Ishikawa (cell line): Measurements from ENCODE around the gene TRIM15.

Experiments used
- CEBPB ChIP-seq: IDR thresholded peaks from 2 replicates; pipeline ENCODE4 v1.6.1; 2012
- CREB1 ChIP-seq: IDR thresholded peaks from 2 replicates; pipeline ENCODE4 v1.6.1; 2012; ENCODE audit warnings: low read depth
- EGR1 ChIP-seq: IDR thresholded peaks from 2 replicates; pipeline ENCODE4 v1.6.1; 2012
- EP300 ChIP-seq: IDR thresholded peaks from 2 replicates; pipeline ENCODE4 v1.6.1; 2012; ENCODE audit warnings: borderline replicate concordance
- FOXM1 ChIP-seq: IDR thresholded peaks from 2 replicates; pipeline ENCODE4 v1.6.1; 2012; ENCODE audit warnings: low read depth, borderline replicate concordance
- MAX ChIP-seq: IDR thresholded peaks from 2 replicates; pipeline ENCODE4 v1.6.1; 2012
- NFIC ChIP-seq: IDR thresholded peaks from 2 replicates; pipeline ENCODE4 v1.6.1; 2012
- RAD21 ChIP-seq: IDR thresholded peaks from 2 replicates; pipeline ENCODE4 v1.6.1; 2012; ENCODE audit warnings: low read depth
- REST ChIP-seq: IDR thresholded peaks from 2 replicates; pipeline ENCODE4 v1.6.1; 2012; ENCODE audit warnings: low read depth, mild to moderate bottlenecking
- TAF1 ChIP-seq: IDR thresholded peaks from 2 replicates; pipeline ENCODE4 v1.6.1; 2012; ENCODE audit warnings: low read depth, mild to moderate bottlenecking
- TCF12 ChIP-seq: IDR thresholded peaks from 2 replicates; pipeline ENCODE4 v1.6.1; 2012; ENCODE audit warnings: low read depth
- TEAD4 ChIP-seq: IDR thresholded peaks from 2 replicates; pipeline ENCODE4 v1.6.1; 2012
- USF1 ChIP-seq: IDR thresholded peaks from 2 replicates; pipeline ENCODE4 v1.6.1; 2012
- YY1 ChIP-seq: IDR thresholded peaks from 2 replicates; pipeline ENCODE4 v1.6.1; 2012; ENCODE audit warnings: low read depth
- ZBTB7A ChIP-seq: IDR thresholded peaks from 2 replicates; pipeline ENCODE4 v1.6.1; 2012; ENCODE audit warnings: low read depth

TRIM15 gene

GRCh38 chr6:30164714-30165113 lies 1.4 kb downstream of the TRIM15 start:
- TF ChIP-seq TCF12 (no peak), ZBTB7A (no peak), YY1 (no peak), TAF1 (no peak), EGR1 (no peak), REST (no peak), FOXM1 (no peak), NFIC (no peak), CREB1 (no peak), RAD21 (no peak), TEAD4 (no peak), EP300 (no peak), USF1 (no peak), CEBPB (no peak), MAX (no peak)

GRCh38 chr6:30167101-30167500 lies 3.8 kb downstream of the TRIM15 start:
- no peak for TF ChIP-seq RAD21

- TF ChIP-seq ZBTB7A (no peak), EGR1 (no peak), REST (no peak), NFIC (no peak), EP300 (no peak), CREB1 (no peak), TCF12 (no peak), RAD21 (no peak), TEAD4 (no peak), YY1 (no peak), MAX (no peak), FOXM1 (no peak), CEBPB (no peak), TAF1 (no peak), USF1 (no peak)
Measured at GRCh38 chr6:30168741-30169140, 5.4 kb downstream of the TRIM15 start.

GRCh38 chr6:30169658-30170614 lies 6.6 kb downstream of the TRIM15 start:
- no peak for TF ChIP-seq NFIC
- peak; percentile 81 for TF ChIP-seq RAD21
- no peak for TF ChIP-seq EGR1
- no peak for TF ChIP-seq FOXM1
- no peak for TF ChIP-seq EP300
- TF ChIP-seq CREB1, result no peak
- TF ChIP-seq YY1, result no peak

GRCh38 chr6:30171677-30172471 lies 8.5 kb downstream of the TRIM15 start:
- TF ChIP-seq TEAD4, result no peak
- TF ChIP-seq TAF1, result no peak
- no peak for TF ChIP-seq NFIC
- TF ChIP-seq TCF12, result no peak
- TF ChIP-seq EGR1, result no peak
- no peak for TF ChIP-seq ZBTB7A
- TF ChIP-seq REST, result no peak
- TF ChIP-seq YY1, result no peak
- no peak for TF ChIP-seq FOXM1
- TF ChIP-seq EP300, result no peak
- TF ChIP-seq CEBPB, result no peak
